ENCODE results near the gene IGFBPL1. TPM values are rescaled to one million over a fixed set of nuclear protein-coding genes. Genes with fewer than 3 reads are reported as not detected.

The IGFBPL1 gene
- total RNA-seq, 2 experiments from 2014 or later = not detected

DNA sequence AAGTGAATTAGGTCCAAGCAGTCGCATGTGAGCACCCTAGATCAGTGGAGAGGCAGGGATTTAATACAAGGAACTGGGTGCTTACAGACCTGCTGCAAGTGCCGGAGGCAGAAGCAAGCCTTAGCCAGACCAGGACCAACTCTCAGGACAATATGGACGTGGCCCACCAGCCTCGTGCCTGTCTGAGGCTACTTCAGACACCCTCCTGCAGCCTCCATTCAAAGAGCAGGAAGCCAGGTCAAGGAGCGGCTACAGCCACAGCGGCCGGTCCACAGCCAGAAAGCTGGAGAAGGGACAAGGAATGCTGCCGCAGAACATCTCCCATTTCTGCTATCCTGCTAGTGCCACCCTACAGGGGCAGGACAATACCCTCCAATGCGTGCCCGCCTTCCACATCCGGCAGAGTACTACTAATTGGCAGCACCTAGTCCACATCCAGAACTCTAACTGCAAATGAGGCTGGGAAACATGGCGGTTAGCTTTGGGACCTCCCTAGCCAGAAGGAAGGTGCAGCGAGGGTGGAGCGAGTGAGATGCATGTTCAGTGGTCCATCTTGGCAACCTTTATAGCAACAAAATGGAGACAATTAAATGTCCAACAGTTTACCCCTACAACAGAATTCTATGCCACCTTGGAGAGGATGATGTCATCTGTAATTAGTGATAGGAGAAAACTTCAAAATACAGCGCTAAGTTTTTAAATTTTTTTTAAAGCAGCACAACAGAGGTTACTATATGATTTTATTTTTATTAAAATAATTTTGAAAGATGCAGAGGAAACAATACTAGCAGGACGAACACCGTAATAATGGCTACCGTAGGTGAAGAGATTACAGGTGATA, 32.8 kb downstream of the IGFBPL1 start:
- ChIA-PET POLR2A (no interaction called here), CTCF (ENCODE audit: unreplicated experiment) (no interaction called here)
- no peaks in the 10 kb centered on the region for H3K4me1 ChIP-seq (ENCODE audit: insufficient read depth, low read length, poor library complexity, severe bottlenecking)
- DNase-seq (ENCODE audit: low spot score) = no peak
- H4K20me1 ChIP-seq (ENCODE audit: insufficient read depth, low read length) = no peaks in the 10 kb centered on the region
- no peaks in the 10 kb centered on the region for H3K9me2 ChIP-seq (ENCODE audit: insufficient read depth, low read length)
- H3K4me2 ChIP-seq (ENCODE audit: low read length) = no peak overlapping the region
- no peaks in the 10 kb centered on the region for H3K36me3 ChIP-seq (ENCODE audit: insufficient read depth, low read length)
- H3K27ac ChIP-seq (ENCODE audit: low read depth, low read length, poor library complexity, severe bottlenecking) = no peak overlapping the region
- BruUV-seq (replicated peaks) = no TSS peak
- H3K9me3 ChIP-seq (ENCODE audit: low read length) = no peaks in the 10 kb centered on the region
- TF ChIP-seq, protein P1, sequence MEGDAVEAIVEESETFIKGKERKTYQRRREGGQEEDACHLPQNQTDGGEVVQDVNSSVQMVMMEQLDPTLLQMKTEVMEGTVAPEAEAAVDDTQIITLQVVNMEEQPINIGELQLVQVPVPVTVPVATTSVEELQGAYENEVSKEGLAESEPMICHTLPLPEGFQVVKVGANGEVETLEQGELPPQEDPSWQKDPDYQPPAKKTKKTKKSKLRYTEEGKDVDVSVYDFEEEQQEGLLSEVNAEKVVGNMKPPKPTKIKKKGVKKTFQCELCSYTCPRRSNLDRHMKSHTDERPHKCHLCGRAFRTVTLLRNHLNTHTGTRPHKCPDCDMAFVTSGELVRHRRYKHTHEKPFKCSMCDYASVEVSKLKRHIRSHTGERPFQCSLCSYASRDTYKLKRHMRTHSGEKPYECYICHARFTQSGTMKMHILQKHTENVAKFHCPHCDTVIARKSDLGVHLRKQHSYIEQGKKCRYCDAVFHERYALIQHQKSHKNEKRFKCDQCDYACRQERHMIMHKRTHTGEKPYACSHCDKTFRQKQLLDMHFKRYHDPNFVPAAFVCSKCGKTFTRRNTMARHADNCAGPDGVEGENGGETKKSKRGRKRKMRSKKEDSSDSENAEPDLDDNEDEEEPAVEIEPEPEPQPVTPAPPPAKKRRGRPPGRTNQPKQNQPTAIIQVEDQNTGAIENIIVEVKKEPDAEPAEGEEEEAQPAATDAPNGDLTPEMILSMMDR (conservative IDR thresholded peaks at IDR 0.05; ENCODE audit: low read length) = no peak
- TF ChIP-seq EZH2phosphoT487 (IDR thresholded peaks at IDR 0.05; ENCODE audit: borderline replicate concordance, low read depth, low read length) = no peak
- H3K79me2 ChIP-seq (ENCODE audit: insufficient read depth, low read depth, low read length) = no peaks in the 10 kb centered on the region
- intact Hi-C loops (cut with micrococcal nuclease; ENCODE audit: unreplicated experiment) = no loop called here
- H3K4me3 ChIP-seq (ENCODE audit: low read depth, low read length, poor library complexity, severe bottlenecking) = no peak overlapping the region
- H2AFZ ChIP-seq (ENCODE audit: low read length) = no peak overlapping the region

DNA sequence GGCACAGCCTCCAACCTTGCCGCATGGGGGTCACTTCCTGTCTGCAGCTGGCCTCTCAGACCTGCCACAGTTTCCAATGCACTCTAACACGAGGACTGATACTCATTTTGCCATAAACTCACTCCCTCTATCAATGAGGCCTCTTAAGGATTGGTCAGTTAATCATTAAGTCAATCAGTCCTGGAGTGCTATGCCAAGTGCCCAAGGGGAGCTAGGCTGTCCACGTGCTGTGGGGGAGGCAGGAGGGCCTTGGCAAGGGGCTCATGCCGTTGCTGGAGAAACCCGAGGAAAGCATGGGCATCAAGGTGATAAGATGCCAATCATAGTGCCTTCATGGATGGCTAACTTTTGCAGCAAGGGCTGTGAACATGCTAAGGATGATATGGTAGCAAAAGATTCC, 33.4 kb downstream of the IGFBPL1 start:
- H3K4me2 ChIP-seq (ENCODE audit: low read length) = no peak overlapping the region
- no peaks in the 10 kb centered on the region for H3K36me3 ChIP-seq (ENCODE audit: insufficient read depth, low read length)
- H3K4me1 ChIP-seq (ENCODE audit: insufficient read depth, low read length, poor library complexity, severe bottlenecking) = no peaks in the 10 kb centered on the region

DNA sequence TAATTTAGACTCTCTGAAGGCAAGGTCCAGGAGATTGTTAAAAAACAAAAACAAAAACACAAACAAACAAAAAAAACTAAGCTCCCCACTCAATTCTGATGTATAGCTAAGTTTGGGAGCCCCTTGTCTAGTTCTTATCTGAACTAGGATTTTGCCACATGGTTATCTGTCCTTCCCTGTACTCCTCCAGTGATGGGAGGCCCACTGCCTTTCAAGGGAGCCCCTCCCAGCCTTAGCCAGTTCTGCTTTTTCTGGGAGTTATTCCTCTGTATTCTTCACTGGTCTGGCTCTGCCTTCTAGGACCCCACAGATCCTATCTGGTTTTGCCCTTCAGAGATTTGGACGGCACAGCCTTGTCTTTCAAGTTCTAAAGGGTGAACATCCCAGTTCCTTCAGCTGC, 33.8 kb downstream of the IGFBPL1 start:
- H3K79me2 ChIP-seq (ENCODE audit: insufficient read depth, low read depth, low read length) = no peaks in the 10 kb centered on the region
- no peak overlapping the region for H3K4me2 ChIP-seq (ENCODE audit: low read length)

More for the DNA sequence above, 33.4 kb downstream of the IGFBPL1 start:
- BruUV-seq (replicated peaks) = no TSS peak
- H3K9me2 ChIP-seq (ENCODE audit: insufficient read depth, low read length) = no peaks in the 10 kb centered on the region
- ChIA-PET CTCF (ENCODE audit: unreplicated experiment) (no interaction called here), POLR2A (no interaction called here)
- DNase-seq (ENCODE audit: low spot score) = no peak
- H2AFZ ChIP-seq (ENCODE audit: low read length) = no peak overlapping the region
- no peaks in the 10 kb centered on the region for H4K20me1 ChIP-seq (ENCODE audit: insufficient read depth, low read length)
- no peaks in the 10 kb centered on the region for H3K9me3 ChIP-seq (ENCODE audit: low read length)
- intact Hi-C loops (cut with micrococcal nuclease; ENCODE audit: unreplicated experiment) = no loop called here
- H3K27ac ChIP-seq (ENCODE audit: low read depth, low read length, poor library complexity, severe bottlenecking) = no peak overlapping the region
- no peaks in the 10 kb centered on the region for H3K79me2 ChIP-seq (ENCODE audit: insufficient read depth, low read depth, low read length)
- H3K4me3 ChIP-seq (ENCODE audit: low read depth, low read length, poor library complexity, severe bottlenecking) = no peak overlapping the region
- TF ChIP-seq, protein P1 (conservative IDR thresholded peaks at IDR 0.05; ENCODE audit: low read length) = no peak
- no peak for TF ChIP-seq EZH2phosphoT487 (IDR thresholded peaks at IDR 0.05; ENCODE audit: borderline replicate concordance, low read depth, low read length)

More for the DNA sequence above, 33.8 kb downstream of the IGFBPL1 start:
- no peaks in the 10 kb centered on the region for H3K9me3 ChIP-seq (ENCODE audit: low read length)
- CTCF ChIA-PET (ENCODE audit: unreplicated experiment) = no interaction called here
- DNase-seq (ENCODE audit: low spot score) = no peak
- intact Hi-C loops (cut with micrococcal nuclease; ENCODE audit: unreplicated experiment) = no loop called here
- H3K27ac ChIP-seq (ENCODE audit: low read depth, low read length, poor library complexity, severe bottlenecking) = no peak overlapping the region
- POLR2A ChIA-PET = no interaction called here
- H3K36me3 ChIP-seq (ENCODE audit: insufficient read depth, low read length) = no peaks in the 10 kb centered on the region
- no peak for TF ChIP-seq EZH2phosphoT487 (IDR thresholded peaks at IDR 0.05; ENCODE audit: borderline replicate concordance, low read depth, low read length)
- TF ChIP-seq, protein P1 (conservative IDR thresholded peaks at IDR 0.05; ENCODE audit: low read length) = no peak
- H3K4me3 ChIP-seq (ENCODE audit: low read depth, low read length, poor library complexity, severe bottlenecking) = no peak overlapping the region
- H4K20me1 ChIP-seq (ENCODE audit: insufficient read depth, low read length) = no peaks in the 10 kb centered on the region
- H2AFZ ChIP-seq (ENCODE audit: low read length) = no peak overlapping the region
- no peaks in the 10 kb centered on the region for H3K9me2 ChIP-seq (ENCODE audit: insufficient read depth, low read length)
- no TSS peak for BruUV-seq (replicated peaks)
- H3K4me1 ChIP-seq (ENCODE audit: insufficient read depth, low read length, poor library complexity, severe bottlenecking) = no peaks in the 10 kb centered on the region
